Activated naive CD8-positive, alpha-beta T cell treated with anti-CD3 and anti-CD28 coated beads for 36 hours (primary cell): Measurements from ENCODE around the gene KRR1. TPM values are rescaled to one million over a fixed set of nuclear protein-coding genes. Genes with fewer than 3 reads are reported as not detected.

ENCODE experiments used
- DNase-seq: peaks from one replicate; pipeline ENCODE4 v3.0.0; 2021
- H3K27ac Mint-ChIP-seq: one replicate; pipeline ENCODE4 v1.8.0; 2022; ENCODE audit warnings: mild to moderate bottlenecking, moderate library complexity, mixed read lengths
- H3K27me3 Mint-ChIP-seq: one replicate; pipeline ENCODE4 v1.8.0; 2022; ENCODE audit warnings: mild to moderate bottlenecking, mixed read lengths
- H3K36me3 Mint-ChIP-seq: one replicate; pipeline ENCODE4 v1.8.0; 2021; ENCODE audit warnings: mild to moderate bottlenecking, mixed read lengths
- H3K4me1 Mint-ChIP-seq: one replicate; pipeline ENCODE4 v1.8.0; 2021; ENCODE audit warnings: mixed read lengths
- H3K4me3 Mint-ChIP-seq: one replicate; pipeline ENCODE4 v1.8.0; 2022; ENCODE audit warnings: mild to moderate bottlenecking, moderate library complexity, mixed read lengths
- H3K9me3 Mint-ChIP-seq: one replicate; pipeline ENCODE4 v1.8.0; 2022; ENCODE audit warnings: mixed read lengths
- total RNA-seq, 2 experiments: library from RNA; stranded (reverse); gene quantifications; one replicate each; pipeline ENCODE4 v1.2.3, GENCODE V29; 2021

The KRR1 gene
- total RNA-seq = 100 to 1,000 TPM; 146 to 155 TPM

GRCh38 chr12:75511116-75512048 is at the start of gene KRR1:
KRR1 (minus strand) TSS chr12:75511609; CDS start chr12:75511597, 12 bp downstream.
- H3K4me3 Mint-ChIP-seq = peak within 1 kb of the TSS; percentile 98

GRCh38 chr12:75560167-75560566 is 48.8 kb upstream of the KRR1 start:
- H3K4me3 Mint-ChIP-seq = no peak overlapping the region
- peaks cover 6% of the 10 kb centered on the region for H3K4me1 Mint-ChIP-seq
- H3K27ac Mint-ChIP-seq = no peak overlapping the region
- peaks cover 33% of the 10 kb centered on the region for H3K27me3 Mint-ChIP-seq
- no peaks in the 10 kb centered on the region for H3K9me3 Mint-ChIP-seq
- DNase-seq = no peak
- H3K36me3 Mint-ChIP-seq = no peaks in the 10 kb centered on the region

More at GRCh38 chr12:75511116-75512048, at the start of gene KRR1:
- Mint-ChIP-seq H3K36me3 (peaks cover 14% of the 10 kb centered on the region), H3K9me3 (peaks cover 2% of the 10 kb centered on the region), H3K27ac (peak within 1 kb of the TSS; percentile 99), H3K4me1 (peaks cover 25% of the 10 kb centered on the region), H3K27me3 (no peaks in the 10 kb centered on the region)
- DNase-seq = peak; percentile 85

GRCh38 chr12:75558287-75558686 is 46.9 kb upstream of the KRR1 start:
- H3K27me3 Mint-ChIP-seq = peaks cover 40% of the 10 kb centered on the region
- H3K4me3 Mint-ChIP-seq = no peak overlapping the region
- no peaks in the 10 kb centered on the region for H3K9me3 Mint-ChIP-seq
- no peaks in the 10 kb centered on the region for H3K36me3 Mint-ChIP-seq
- H3K4me1 Mint-ChIP-seq = peaks cover 6% of the 10 kb centered on the region
- H3K27ac Mint-ChIP-seq = no peak overlapping the region
- no peak for DNase-seq

GRCh38 chr12:75556311-75556899 is 45.0 kb upstream of the KRR1 start:
- H3K9me3 Mint-ChIP-seq = no peaks in the 10 kb centered on the region
- H3K27ac Mint-ChIP-seq = no peak overlapping the region
- H3K4me3 Mint-ChIP-seq = no peak overlapping the region
- H3K27me3 Mint-ChIP-seq = peaks cover 31% of the 10 kb centered on the region
- peaks cover 5% of the 10 kb centered on the region for H3K4me1 Mint-ChIP-seq
- no peak for DNase-seq
- no peaks in the 10 kb centered on the region for H3K36me3 Mint-ChIP-seq

- H3K27ac Mint-ChIP-seq = no peak overlapping the region
Observed at GRCh38 chr12:75554556-75554880, 43.1 kb upstream of the KRR1 start.

GRCh38 chr12:75553836-75554555 is 42.6 kb upstream of the KRR1 start:
- H3K4me3 Mint-ChIP-seq = no peak overlapping the region
- H3K36me3 Mint-ChIP-seq = no peaks in the 10 kb centered on the region
- no peak overlapping the region for H3K27ac Mint-ChIP-seq
- peaks cover 42% of the 10 kb centered on the region for H3K27me3 Mint-ChIP-seq
- H3K9me3 Mint-ChIP-seq = no peaks in the 10 kb centered on the region
- DNase-seq = no peak
- H3K4me1 Mint-ChIP-seq = no peaks in the 10 kb centered on the region

More at GRCh38 chr12:75554556-75554880, 43.1 kb upstream of the KRR1 start:
- Mint-ChIP-seq H3K27me3 (peaks cover 41% of the 10 kb centered on the region), H3K4me3 (no peak overlapping the region), H3K4me1 (peaks cover 3% of the 10 kb centered on the region), H3K9me3 (no peaks in the 10 kb centered on the region), H3K36me3 (no peaks in the 10 kb centered on the region)
- no peak for DNase-seq

- DNase-seq = no peak
- no peak overlapping the region for H3K27ac Mint-ChIP-seq
- no peaks in the 10 kb centered on the region for H3K4me1 Mint-ChIP-seq
- H3K9me3 Mint-ChIP-seq = no peaks in the 10 kb centered on the region
- H3K27me3 Mint-ChIP-seq = peaks cover 45% of the 10 kb centered on the region
- H3K4me3 Mint-ChIP-seq = no peak overlapping the region
- H3K36me3 Mint-ChIP-seq = no peaks in the 10 kb centered on the region
Observed at GRCh38 chr12:75553398-75553797, 42.0 kb upstream of the KRR1 start.

GRCh38 chr12:75551477-75551876 is 40.1 kb upstream of the KRR1 start:
- H3K9me3 Mint-ChIP-seq = no peaks in the 10 kb centered on the region
- H3K27ac Mint-ChIP-seq = no peak overlapping the region
- DNase-seq = no peak
- peaks cover 47% of the 10 kb centered on the region for H3K27me3 Mint-ChIP-seq
- H3K36me3 Mint-ChIP-seq = no peaks in the 10 kb centered on the region
- H3K4me1 Mint-ChIP-seq = no peaks in the 10 kb centered on the region
- no peak overlapping the region for H3K4me3 Mint-ChIP-seq

- no peaks in the 10 kb centered on the region for H3K9me3 Mint-ChIP-seq
- H3K27me3 Mint-ChIP-seq = peaks cover 51% of the 10 kb centered on the region
- no peaks in the 10 kb centered on the region for H3K4me1 Mint-ChIP-seq
- DNase-seq = no peak
- no peak overlapping the region for H3K27ac Mint-ChIP-seq
- H3K4me3 Mint-ChIP-seq = no peak overlapping the region
- H3K36me3 Mint-ChIP-seq = no peaks in the 10 kb centered on the region
Observed at GRCh38 chr12:75550401-75551240, 39.2 kb upstream of the KRR1 start.

GRCh38 chr12:75549989-75550388 is 38.6 kb upstream of the KRR1 start:
- Mint-ChIP-seq H3K27ac (no peak overlapping the region), H3K4me3 (no peak overlapping the region), H3K9me3 (no peaks in the 10 kb centered on the region), H3K27me3 (peaks cover 47% of the 10 kb centered on the region), H3K4me1 (no peaks in the 10 kb centered on the region), H3K36me3 (no peaks in the 10 kb centered on the region)
- no peak for DNase-seq

GRCh38 chr12:75548879-75549278 is 37.5 kb upstream of the KRR1 start:
- no peak for DNase-seq
- Mint-ChIP-seq H3K4me3 (no peak overlapping the region), H3K27me3 (peaks cover 41% of the 10 kb centered on the region), H3K4me1 (no peaks in the 10 kb centered on the region), H3K36me3 (no peaks in the 10 kb centered on the region), H3K9me3 (no peaks in the 10 kb centered on the region), H3K27ac (no peak overlapping the region)

- Mint-ChIP-seq H3K4me3 (no peak overlapping the region), H3K27me3 (peaks cover 39% of the 10 kb centered on the region), H3K36me3 (no peaks in the 10 kb centered on the region), H3K9me3 (no peaks in the 10 kb centered on the region), H3K27ac (no peak overlapping the region), H3K4me1 (no peaks in the 10 kb centered on the region)
- no peak for DNase-seq
Observed at GRCh38 chr12:75545636-75546035, 34.2 kb upstream of the KRR1 start.

- no peak for DNase-seq
- Mint-ChIP-seq H3K4me1 (no peaks in the 10 kb centered on the region), H3K27ac (no peak overlapping the region), H3K27me3 (peaks cover 30% of the 10 kb centered on the region), H3K36me3 (no peaks in the 10 kb centered on the region), H3K9me3 (no peaks in the 10 kb centered on the region), H3K4me3 (no peak overlapping the region)
Observed at GRCh38 chr12:75543529-75543928, 32.1 kb upstream of the KRR1 start.

- Mint-ChIP-seq H3K27me3 (peaks cover 29% of the 10 kb centered on the region), H3K36me3 (no peaks in the 10 kb centered on the region), H3K9me3 (no peaks in the 10 kb centered on the region), H3K4me3 (no peak overlapping the region), H3K27ac (no peak overlapping the region), H3K4me1 (no peaks in the 10 kb centered on the region)
- DNase-seq = no peak
Observed at GRCh38 chr12:75542942-75543341, 31.5 kb upstream of the KRR1 start.
